Measurements from ENCODE around the gene CCDC27.
"Not testable (repeated sequence)": the region's sequence is repeated elsewhere in the genome, so short reads cannot be mapped to it uniquely, and the experiment has no call there.

CCDC27 gene

DNA sequence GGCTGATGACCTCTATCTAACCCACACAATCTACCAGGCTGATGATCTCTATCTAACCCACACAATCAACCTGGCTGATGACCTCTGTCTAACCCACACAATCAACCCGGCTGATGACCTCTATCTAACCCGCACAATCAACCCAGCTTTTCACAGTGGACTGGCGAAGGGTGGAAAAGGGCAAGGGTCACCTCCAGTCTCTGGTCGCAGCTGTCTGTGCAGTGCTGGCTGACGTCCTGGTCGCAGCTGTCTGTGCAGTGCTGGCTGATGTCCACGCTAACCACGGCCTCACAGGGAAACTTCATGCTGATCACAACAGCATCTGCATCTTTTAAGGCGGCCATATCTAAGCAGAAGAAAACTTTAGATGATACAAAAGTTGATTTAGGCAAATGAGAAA is 12.2 kb upstream of the CCDC27 start:
- no peak for DNase-seq

DNA sequence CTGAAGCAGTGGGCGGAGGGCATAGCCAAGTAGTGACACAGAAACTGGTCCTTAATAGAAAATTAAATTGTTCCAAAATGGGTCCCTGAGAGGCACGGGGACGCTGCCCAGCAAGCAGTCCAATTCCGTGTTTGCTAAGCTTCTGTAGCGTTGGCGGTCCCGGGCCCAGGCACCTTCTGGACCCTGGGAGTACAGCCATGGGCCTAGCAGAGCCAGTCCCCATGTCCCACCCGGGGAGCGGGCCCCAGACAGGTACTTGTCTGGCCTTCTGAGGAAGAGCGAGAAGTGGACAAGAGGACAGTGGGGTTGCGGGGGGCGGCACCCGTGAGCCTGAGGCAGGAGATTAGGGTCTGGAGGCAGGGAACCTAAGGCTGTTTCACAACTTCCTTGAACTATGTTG is 11.5 kb upstream of the CCDC27 start:
- DNase-seq: no peak

DNA sequence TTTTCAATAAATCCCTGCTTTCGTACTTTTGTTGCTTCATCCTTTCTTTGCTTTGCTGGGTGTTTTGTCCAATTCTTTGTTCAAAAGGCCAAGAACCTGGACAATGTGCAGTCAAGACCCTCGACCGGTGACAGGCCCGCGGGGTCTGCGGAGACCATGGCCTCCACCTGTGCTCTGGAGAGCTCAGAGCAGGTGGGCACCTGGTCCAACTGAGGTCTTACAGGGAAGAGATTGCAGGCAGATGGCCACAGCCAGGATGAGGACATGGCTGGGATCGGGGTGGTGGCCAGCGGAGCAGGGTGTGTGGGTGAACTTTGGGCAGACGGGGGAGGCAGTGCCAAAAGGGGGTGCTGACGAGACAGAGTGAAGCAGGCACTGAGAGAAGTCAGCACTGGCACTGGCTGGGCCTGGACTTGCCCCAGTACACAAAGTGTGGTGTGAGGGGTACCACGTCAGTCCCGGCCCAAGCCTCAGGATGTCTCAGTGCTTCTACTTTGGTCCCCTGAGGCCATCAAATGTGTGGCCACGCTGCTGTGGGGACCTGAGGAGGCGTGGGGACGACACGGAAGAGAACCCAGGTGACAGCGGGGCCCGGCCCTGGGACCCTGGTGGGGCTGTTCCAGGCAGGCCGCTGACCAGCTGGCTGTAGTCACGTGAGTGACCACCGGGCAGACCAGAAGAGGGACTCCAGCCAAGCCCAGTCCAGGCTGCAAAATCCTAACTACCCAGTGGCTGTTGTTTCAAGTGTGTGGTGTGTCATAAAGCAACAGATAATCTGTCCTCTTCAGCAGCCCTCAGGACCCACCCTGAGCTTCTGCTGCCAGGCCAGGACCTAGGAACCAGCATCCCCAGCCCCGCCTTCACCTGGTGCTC is 10.4 kb upstream of the CCDC27 start:
- DNase-seq: no peak

DNA sequence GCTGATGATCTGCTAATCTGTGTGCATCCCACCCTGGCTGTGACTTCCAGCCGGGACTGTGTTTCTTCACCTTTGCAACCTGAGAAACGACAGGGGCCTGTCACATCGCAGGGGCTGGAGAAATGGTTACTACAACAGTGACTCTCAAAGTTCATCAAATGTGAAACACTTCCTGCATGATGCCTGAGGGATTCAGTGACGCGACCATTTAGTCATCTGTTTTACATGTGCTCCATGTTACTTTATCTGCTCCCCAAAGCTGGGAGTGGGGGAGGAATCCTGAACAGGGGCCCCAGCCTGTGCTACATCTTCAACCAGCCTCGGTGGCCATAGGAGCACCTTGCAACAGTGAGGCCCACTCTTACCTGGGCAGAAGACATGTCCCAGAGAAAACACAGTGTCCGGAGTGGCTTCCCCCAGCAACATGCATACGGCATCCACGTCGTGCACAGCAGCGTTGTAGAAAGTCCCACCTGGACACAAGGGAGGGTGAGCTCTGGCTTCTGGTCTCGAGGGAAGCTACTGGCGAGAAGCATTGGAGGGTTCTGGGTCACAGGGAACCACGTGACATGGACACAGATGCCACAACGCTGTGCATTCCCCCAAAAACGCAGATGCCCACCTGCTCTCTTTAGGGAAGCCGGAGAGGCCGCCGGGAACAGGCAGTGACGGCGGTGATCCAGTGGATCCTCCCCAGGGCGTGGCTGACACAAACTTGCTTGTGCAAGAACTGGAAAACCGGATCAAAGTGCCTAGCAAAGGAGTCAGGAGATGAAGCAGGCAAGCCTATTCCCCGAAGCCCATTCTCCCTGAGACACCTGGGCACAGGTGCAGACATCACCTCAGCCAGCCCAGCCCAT is 9.6 kb upstream of the CCDC27 start:
- DNase-seq: no peak

DNA sequence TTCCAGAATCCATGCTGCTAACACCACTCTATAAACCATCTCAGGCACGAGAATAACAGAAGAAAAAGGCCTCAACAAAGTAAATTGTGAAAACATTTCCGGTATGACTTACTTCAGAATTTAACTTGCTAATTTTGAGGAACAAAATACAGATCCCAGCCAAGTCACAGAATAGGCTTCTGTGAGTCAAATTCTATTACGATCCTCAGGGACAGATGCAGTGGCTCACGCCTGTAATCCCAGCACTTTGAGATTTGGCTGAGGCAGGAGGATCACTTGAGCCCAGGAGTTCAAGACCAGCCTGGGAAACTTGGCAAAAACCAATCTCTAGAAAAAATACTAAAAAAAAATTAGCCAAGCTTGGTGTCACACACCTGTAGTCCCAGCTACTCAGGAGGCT is 8.8 kb upstream of the CCDC27 start:
- DNase-seq: no peak

DNA sequence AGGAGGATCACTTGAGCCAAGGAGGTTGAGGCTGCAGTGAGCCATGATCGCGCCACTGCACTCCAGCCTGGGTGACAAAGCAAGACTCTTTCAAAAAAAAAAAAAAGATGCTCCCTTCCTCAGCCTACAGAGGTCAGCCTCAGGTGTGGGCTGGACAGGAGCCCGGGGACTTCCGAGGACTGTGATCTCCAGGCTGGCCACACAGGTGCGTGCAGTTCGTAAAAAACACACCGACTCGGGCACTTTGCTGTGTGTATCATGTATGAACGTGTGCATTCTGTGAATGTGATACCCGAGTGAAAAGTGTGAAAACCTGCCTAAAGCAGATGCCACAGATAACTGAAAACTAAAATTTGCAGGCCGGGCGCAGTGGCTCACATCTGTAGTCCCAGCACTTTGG is 8.4 kb upstream of the CCDC27 start:
- no peak for DNase-seq

DNA sequence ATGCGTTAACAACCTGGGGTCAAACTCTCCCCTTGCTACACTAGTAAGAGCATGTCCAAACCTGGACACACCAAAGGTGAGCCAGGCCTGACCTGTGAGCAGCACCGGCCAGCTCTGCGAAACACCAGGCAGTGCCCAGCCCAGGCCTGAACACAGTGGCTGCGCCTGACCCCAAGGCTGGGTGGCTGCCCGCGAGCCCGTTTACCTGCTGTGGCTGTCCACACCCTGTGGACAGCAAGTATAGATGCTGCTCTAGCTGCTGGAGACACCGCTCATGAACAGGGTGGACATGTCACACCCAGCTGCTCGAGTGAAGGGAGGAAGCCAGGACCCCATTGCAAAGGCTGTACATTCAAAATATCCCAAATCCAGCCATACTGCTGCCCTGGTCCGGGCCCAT is 7.6 kb upstream of the CCDC27 start:
- DNase-seq: no peak

DNA sequence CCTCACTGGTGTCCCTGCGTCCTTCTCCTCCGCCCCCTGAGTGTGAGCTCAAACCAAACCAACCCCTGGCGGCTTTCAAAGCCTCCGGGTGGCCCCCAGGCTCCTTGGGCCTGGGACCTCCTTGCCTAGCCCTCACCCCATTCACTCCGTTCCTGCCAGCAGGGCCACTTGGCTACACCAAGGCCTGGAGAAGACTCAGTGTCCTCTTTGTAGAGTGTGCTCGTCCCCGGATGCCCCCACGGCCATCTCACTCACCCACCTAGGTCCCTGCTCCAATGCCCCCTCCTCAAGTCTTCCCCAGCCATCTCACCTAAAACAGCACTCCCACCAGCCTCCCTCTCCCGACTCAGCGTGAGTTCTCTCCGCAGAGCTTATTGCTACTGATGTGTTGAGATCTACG is 7.2 kb upstream of the CCDC27 start:
- DNase-seq: no peak

DNA sequence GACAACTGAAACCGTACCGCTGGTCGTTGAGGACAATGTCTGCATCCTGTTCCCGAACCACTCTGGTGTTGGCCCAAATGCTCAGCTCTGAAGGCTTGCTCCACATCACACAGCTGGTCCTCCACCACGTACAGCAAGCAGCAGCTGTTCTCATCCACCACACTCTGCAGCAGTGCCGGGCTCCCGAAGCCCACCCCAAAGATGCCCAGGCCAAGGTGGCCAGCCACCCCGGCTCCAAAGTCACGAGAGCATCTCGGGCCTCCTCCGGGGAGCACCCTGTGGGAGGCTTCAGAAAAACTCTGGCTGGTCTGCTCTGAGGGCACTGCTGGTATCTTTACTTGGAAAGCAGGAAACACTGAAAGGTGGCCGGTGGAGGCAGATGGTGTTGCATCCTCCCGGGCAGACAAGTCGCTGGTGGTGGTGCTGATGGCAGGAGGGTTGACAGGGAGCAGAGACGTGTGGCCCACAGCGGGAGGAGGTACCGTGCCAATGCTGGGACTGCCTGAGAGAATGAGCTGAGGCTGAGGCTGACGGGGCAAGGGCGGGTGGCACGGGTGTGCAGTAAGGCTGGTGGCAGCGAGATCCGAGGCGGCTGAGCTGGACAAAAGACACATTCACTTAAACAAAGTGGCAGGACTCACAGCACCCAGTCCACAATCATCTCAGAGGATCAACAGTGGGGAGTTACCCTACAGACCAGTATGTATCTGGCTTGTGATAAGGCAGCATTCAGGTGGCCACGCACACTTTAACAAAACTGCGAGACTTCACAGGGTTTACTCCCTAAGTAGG is 6.5 kb upstream of the CCDC27 start:
- no peak for DNase-seq

DNA sequence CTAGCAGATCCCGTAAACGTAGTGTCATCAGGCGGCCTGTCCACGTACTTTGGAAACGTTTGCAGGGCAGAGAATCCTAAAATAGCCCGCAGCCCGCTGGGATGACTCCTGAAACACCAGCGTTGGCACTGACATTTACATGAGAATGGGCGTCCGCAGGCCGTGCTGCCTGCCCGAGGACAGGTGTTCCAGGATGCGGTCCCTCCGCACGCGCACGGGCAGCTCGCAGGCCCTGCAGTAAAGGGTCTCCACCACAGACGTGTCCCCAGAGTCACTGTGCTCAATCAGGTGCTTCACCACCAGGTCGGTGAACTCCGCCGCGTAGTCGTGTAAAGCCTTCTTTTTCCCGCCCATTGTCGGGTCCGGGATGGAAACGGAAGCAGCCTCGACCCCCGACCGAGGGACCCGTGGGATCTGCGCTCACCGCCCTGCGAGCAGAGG is 5.8 kb upstream of the CCDC27 start:
- DNase-seq: no peak

DNA sequence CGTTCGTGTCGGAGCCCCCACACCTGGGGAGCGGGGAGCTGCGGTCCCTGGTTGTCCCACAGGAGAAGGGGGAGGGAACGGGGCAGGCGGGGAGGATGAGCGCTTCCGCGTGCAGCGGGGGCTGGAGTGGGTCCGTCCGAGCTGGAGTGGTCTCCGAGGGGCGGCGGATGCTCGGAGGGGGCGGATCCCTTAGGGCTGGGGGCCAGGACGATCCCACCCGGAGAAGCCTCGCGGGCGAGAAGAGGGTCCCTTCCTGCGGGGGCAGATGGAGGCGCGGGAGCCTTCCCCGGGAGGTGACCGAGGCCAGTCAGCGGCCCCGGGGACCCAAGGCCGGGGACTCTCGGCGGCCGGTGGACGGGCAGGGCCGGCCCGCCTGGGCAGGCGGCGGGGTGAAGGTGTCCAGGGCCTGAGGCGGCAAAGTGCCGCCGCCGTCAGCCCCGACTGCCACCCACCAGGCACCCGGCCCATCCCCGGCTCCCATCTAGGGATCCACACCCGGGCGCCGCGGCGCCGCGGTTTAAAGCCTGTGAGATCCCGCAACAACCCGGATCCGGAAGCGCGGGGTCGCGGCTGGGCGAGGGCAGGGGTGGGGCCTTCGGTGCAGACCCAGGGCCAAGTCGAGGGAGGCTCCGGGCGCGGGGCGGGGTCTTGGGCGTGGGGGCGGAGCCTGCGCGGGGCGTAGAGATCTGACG is 5.3 kb upstream of the CCDC27 start:
- peak; percentile 73 for DNase-seq

DNA sequence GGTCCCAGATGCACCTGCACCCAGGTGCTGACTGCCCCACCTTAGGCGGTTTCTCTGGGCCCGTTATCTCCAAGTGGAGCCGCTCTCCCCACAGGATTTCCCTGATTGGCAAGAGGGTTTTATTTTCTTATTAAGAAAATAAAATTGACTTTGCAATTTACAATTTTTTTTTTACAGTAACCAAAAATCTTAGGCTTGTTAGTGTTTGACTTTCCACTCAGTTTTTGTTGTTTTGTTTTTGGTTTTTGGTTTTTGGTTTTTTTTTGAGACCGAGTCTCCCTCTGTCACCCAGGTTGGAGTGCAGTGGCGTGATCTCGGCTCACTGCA is 4.8 kb upstream of the CCDC27 start:
- DNase-seq: no peak

DNA sequence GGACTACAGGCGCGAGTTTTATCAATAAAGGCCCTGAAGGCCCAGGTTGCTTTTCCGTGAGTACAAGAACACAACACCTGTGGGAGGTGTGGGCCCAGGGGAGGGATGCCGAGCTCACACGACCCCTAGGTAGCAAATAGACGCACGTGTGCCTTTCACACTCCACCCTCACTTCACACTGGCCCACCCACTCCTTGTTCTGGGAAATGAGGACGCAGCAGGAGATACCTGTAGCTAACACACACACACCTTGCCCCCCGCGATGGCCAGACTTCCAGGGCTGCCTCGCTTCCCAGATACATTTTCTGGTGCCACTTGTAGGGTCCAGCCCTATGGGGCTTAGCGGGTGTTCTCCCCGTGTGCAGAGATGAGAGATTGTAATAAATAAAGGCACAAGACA is 4.3 kb upstream of the CCDC27 start:
- no peak for DNase-seq

DNA sequence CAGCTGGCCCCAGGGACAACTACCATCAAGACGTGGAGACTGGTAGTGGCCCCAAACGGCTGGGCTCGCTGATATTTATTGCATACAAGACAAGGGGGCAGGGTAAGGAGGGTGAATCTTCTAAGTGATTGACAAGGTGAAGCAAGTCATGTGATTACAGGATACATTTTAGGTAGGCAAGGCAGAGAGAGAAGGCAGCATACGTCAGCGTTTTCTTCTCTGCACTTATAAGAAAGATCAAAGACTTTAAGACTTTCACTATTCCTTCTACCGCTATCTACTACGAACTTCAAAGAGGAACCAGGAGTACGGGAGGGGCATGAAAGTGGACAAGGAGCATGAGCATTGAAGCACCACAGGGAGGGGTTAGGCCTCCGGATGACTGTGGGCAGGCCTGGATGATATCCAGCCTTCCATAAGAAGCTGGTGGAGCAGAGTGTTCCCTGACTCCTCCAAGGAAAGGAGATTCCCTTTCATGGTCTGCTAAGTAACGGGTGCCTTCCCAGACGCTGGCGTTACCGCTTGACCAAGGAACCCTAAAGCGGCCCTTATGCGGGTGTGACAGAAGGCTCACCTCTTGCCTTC is 3.8 kb upstream of the CCDC27 start:
- DNase-seq: not testable (repeated sequence)

DNA sequence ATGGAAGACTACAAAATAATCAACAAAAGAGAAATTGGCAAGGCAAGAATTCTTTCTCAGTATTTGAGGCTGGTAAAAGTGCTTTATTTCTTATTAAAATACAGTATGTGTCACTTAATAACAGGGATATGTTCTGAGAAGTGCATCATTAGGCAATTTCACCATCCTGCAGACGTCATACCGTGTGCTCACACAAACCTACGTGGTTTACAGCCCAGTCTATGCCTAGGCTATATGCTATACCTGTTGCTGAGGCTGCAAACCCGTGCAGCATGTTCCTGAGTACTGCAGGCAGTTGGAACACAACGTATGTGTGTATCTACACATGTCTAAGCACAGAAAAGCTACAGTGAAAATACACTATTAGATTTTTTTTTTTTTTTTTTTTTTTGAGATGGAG is 2.7 kb upstream of the CCDC27 start:
- DNase-seq: no peak

DNA sequence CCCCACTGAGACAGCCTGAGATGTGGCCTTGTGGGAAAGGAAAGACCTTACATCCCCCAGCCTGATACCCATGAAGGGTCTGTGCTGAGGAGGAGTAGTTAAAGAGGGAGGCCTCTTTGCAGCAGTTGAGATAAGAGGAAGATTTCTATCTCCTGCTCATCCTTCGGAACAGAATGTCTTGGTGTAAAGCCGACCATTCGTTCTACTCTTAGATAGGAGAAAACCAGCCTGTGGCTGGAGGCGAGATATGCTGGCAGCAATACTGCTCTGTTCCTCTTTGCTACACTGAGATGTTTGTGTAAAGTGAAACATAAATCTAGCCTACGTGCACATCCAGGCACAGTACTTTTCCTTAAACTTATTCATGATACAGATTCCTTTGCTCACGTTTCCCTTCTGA is 1.5 kb upstream of the CCDC27 start:
- DNase-seq: no peak

DNA sequence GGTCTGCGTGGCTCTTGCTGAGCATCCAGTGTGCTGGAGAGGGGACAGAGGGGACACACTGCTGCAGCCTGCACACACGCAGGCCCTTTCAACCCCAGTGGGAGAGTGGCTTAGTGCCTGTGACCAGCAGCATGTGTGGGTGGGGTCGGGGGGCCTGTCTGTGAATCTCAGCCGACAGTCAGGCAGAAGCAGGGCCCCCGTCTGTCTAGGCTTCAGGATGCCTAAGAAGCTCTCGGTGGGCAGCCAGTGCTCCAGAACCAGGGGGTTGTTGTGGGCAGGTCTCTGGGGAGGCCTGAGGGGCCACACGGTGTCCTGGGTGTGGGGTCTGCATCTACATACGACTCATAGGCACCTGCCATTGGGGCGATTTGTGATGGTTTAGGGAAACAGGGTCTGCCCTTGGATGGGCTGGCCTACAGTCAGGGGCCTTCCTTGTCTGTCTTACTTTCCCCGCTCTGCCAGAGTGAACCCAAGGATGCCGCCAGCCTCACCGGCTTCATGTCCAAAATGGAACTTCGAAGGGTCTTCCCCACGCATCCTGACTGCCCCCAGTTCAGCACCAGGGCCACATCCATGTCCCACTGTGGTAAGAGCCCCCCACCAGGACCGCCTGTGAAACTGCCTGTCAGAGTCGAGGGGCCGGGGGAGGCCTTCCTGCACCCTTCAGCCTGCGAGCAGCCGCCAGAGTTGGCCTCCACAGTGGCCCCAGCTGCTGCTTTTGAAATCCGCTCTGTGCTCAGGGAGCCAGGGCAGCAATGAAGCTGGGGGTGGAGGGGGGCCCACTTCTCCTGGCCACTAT is 1.6 kb downstream of the CCDC27 start:
- DNase-seq: no peak

DNA sequence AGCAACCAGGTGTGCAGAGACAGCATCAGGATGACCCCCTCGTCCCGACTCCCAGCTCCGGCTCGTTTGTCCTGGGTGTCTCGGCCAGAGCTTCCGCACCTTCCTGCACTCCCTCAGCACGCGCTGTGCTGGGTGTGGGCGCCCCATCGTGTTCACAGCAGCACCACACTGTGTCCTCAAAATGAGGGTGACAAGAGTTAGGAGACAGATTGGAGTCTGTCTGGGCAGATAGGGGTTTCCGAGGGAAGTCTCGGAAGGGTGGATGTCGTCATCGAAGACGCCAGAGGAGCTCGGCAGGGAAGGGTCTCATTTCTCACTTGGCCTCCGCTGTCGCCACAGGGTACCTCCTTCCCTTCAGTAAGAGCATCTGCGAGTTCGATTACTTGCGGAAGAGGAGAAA is 4.1 kb downstream of the CCDC27 start:
- no peak for DNase-seq

DNA sequence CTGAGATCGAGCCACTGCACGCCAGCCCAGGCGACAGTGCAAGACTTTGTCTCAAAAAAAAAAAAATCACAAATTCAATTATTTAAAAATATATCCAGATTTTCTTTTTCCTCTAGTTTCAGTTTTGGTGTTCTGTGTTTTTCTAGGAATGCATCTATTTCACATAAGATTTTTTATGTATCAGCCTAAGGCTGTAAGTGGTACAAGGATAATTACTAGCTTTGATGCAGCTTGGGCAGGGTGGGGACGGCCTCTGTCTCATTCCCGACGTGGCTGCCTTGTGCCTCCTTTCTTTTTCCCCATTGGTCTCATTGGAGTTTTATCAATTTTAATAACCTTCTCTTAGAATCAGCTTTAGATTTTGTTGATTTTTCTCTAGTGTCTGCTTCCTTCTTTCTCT is 6.9 kb downstream of the CCDC27 start:
- no peak for DNase-seq

DNA sequence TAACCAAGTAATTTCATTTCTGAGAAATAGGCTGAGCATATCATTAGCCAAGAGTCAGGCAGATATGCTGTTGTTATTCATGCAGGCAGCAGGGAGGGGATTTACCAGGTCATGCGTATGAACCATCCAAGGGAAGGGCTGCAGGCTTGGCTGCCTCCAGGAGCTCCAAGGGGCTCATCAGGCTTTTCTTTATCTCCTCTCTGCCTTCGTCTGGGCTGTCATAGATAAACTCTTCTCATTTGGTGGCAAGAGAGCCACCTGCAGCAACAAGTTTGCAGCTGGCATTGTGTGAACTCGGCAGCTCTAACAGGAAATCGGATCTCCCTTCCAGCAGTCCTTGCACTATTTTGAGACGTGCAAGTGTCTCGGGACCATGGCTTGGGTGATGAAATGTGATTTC is 7.5 kb downstream of the CCDC27 start:
- no peak for DNase-seq

DNA sequence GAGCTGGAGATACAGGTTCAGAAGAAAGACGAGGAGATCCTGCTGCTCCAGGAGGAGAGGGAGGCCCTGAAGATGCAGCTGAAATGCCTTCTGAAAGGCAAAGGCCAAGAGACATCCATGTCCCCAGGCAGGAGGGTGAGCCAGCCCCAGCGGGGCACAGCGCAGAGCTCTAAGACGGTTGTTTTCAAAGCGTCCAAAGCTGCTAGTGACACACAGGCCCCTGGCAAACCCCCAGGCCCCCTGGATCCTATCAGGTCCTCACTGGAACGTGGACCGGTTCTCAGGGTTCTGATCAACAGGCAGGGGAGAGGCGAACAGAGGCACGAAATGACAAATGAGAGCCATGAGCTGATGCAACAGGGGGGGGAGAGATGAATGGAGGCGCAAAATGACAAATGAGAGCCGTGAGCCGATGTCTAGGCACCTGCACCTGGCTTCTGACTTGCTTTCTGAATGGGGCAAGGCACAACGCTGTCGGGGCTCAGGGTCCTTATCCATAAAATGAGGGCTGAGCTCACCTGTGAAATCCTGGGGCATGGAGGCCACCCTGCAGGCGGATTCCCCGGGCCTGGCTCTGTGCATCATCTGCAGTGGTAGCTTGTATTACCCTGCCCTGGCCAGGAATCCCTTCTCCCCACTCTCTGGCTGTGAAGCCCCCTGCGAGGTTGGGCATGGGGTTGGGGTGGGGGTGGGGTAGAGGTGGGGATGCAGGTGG is 9.2 kb downstream of the CCDC27 start:
- DNase-seq: no peak

Measured in NCI-H510A (cell line).